Heart left ventricle (tissue), 13 donors: ENCODE data around the gene RBM33.

Experiments
- POLR2A ChIP-seq, 2 donors: fragments of 450-650 bp; IDR thresholded peaks; one replicate each; pipeline ENCODE4 v1.6.1; 2017; ENCODE audit warnings: antibody characterized with exemption in 2 of 2, mild to moderate bottlenecking in 2 of 2, moderate library complexity in 2 of 2
- TF ChIP-seq, protein P1 (sequence below), 12 donors: fragments of 200-600 bp; sonication (generic) in 4 of 12; IDR thresholded peaks; one replicate each; pipeline versions ENCODE4 v1.5.0 to v1.8.0; 2018 to 2022; ENCODE audit warnings: antibody characterized with exemption in 12 of 12, mild to moderate bottlenecking in 5 of 12
- donor health status: ischemic (EF 13 %, LVEDD 7.1; RV severe dilation, severe dysfunction).
- donor health status: DM: no; HTN: yes; CAD: no.
- donor health status: DM: no; HTN: no; CAD: no.
- donor health status: ischemic (EF 25% LVEDD 6.9; RV normal size, moderate dysfunction).
- donor health status: ischemic (EF 25% LVEDD 5.7; RV mildly dilated, moderate dysfunction).
- donor health status: ischemic (EF 35%, LVEDD 5.7; RV mildly dilated, moderate dysfunction).
- donor health status: nonischemic (EF 11% LVEDD 7.7; RV severe dilation, severe dysfunction).
- donor health status: DM: yes; HTN: yes; CAD: no.
- donor health status: PGD.
- donor health status: ischemic (EF 29% LVEDD 5.4; RV normal size, mild dysfunction).
- donor health status: nonischemic (EF 23%, LVEDD 6.1; RV moderate dilation, normal function).

DNA sequence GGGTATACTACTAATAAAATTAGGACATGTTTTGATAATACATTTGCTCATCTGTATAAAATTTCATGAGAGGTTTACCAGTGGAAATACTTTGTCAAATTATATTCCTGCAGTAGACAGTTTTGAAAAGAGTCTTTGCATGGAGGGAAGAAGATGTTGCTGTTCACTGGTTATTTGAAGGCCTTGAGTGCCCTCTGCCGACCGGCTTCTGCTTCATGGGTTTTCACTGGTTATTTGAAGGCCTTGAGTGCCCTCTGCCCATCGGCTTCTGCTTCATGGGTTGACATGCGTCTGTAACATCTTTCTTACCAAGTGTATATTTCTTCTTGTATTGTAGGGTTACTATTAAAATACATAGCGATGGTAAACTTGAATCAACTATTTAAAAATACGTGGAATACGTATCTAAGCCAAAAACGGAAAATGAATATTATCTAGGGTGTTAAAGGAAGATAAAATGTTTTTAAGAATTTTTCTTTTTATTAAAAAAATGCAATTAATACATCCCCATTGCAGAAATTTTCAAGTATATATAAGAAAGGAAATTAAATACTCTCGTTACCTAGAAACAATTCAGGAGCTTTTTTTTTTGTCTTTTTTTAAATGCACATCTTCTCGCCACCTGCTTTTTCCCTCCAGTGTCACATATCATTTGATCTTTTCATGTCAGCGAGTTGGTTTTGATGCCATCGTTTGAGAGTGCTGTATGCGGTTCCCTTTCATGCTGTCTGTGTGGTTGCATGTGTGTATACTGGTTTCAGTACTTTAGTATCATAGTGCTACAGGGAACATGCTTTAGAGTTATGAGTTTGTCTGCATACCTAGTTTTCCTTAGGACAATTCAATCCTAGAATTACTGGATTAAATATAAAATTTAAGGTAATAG lies 94.4 kb downstream of the RBM33 start:
- TF ChIP-seq, protein P1, sequence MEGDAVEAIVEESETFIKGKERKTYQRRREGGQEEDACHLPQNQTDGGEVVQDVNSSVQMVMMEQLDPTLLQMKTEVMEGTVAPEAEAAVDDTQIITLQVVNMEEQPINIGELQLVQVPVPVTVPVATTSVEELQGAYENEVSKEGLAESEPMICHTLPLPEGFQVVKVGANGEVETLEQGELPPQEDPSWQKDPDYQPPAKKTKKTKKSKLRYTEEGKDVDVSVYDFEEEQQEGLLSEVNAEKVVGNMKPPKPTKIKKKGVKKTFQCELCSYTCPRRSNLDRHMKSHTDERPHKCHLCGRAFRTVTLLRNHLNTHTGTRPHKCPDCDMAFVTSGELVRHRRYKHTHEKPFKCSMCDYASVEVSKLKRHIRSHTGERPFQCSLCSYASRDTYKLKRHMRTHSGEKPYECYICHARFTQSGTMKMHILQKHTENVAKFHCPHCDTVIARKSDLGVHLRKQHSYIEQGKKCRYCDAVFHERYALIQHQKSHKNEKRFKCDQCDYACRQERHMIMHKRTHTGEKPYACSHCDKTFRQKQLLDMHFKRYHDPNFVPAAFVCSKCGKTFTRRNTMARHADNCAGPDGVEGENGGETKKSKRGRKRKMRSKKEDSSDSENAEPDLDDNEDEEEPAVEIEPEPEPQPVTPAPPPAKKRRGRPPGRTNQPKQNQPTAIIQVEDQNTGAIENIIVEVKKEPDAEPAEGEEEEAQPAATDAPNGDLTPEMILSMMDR (IDR thresholded peaks at IDR 0.05), result peak; percentile 31 to 75 (median 62)
- no peak for TF ChIP-seq POLR2A (IDR thresholded peaks at IDR 0.05)
